ENCODE results near the gene FAM20C. TPM values are rescaled to one million over a fixed set of nuclear protein-coding genes. Genes with fewer than 3 reads are reported as not detected.

FAM20C gene
- total RNA-seq, 4 donors from 2014 or later, result 43.0 to 112 (median 44.0) TPM

GRCh38 chr7:189719-190118, 2.7 kb upstream of the FAM20C start:
- Histone ChIP-seq H3K27me3 (no peaks in the 10 kb centered on the region), H3K9me3 (peaks cover 0 to 12% (median 0%) of the 10 kb centered on the region in 4 donors), H3K4me3 (no peak overlapping the region), H3K27ac (no peak overlapping the region), H3K36me3 (no peaks in the 10 kb centered on the region), H3K4me1 (peaks cover 0 to 30% (median 6%) of the 10 kb centered on the region in 4 donors)
- no peak for DNase-seq (ENCODE audit: low spot score in 2 of 2)
- TF ChIP-seq POLR2A (IDR thresholded peaks at IDR 0.05) (no peak), EP300 (IDR thresholded peaks at IDR 0.05) (no peak)
- TF ChIP-seq, protein P1, sequence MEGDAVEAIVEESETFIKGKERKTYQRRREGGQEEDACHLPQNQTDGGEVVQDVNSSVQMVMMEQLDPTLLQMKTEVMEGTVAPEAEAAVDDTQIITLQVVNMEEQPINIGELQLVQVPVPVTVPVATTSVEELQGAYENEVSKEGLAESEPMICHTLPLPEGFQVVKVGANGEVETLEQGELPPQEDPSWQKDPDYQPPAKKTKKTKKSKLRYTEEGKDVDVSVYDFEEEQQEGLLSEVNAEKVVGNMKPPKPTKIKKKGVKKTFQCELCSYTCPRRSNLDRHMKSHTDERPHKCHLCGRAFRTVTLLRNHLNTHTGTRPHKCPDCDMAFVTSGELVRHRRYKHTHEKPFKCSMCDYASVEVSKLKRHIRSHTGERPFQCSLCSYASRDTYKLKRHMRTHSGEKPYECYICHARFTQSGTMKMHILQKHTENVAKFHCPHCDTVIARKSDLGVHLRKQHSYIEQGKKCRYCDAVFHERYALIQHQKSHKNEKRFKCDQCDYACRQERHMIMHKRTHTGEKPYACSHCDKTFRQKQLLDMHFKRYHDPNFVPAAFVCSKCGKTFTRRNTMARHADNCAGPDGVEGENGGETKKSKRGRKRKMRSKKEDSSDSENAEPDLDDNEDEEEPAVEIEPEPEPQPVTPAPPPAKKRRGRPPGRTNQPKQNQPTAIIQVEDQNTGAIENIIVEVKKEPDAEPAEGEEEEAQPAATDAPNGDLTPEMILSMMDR (IDR thresholded peaks at IDR 0.05), result no peak
- WGBS, 2 donors, result 69 to 98% methylated on average over 4 of the region's 4 CpGs

DNA sequence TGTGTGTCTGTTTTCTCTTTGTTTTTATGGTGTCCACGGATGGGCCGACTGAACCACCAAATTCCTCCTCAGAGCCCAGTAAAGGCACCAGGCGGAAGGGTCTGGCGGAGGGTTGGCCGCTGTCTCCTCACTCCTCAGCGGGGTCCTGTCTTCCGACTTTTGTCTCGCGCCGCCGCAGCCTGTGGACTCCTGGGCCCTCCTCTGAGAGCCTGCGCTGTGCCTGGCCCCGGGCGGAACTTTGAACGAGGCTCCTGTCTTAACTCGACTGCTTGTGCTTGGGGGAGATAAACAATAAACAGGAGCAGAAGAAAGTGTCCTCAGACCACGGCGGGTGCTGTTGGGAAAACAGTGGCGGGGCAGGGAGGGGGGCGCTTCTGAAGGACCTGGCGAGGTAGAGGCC, 2.2 kb upstream of the FAM20C start:
- peak overlapping the region in 2 of 4 donors; percentile 17 to 94 for H3K27ac ChIP-seq
- TF ChIP-seq, protein P1 (IDR thresholded peaks at IDR 0.05), result no peak
- no peak for TF ChIP-seq EP300 (IDR thresholded peaks at IDR 0.05)
- no peak for TF ChIP-seq POLR2A (IDR thresholded peaks at IDR 0.05)
- H3K27me3 ChIP-seq, result no peaks in the 10 kb centered on the region
- H3K4me1 ChIP-seq, result peaks cover 0 to 32% (median 11%) of the 10 kb centered on the region in 4 donors
- no peak for DNase-seq (ENCODE audit: low spot score in 2 of 2)
- WGBS, 2 donors, result 80 to 89% methylated on average over 21 of the region's 21 CpGs
- H3K4me3 ChIP-seq, result no peak overlapping the region
- H3K36me3 ChIP-seq, result peaks cover 0 to under 1% (median 0%) of the 10 kb centered on the region in 3 donors
- peaks cover 0 to 12% (median 0%) of the 10 kb centered on the region in 4 donors for H3K9me3 ChIP-seq

GRCh38 chr7:191105-191980, 1.0 kb upstream of the FAM20C start:
- Histone ChIP-seq H3K4me3 (peak overlapping the region; percentile 49 to 76 (median 60)), H3K4me1 (peaks cover 0 to 43% (median 20%) of the 10 kb centered on the region in 4 donors), H3K9me3 (peaks cover 0 to 12% (median 0%) of the 10 kb centered on the region in 4 donors), H3K36me3 (peaks cover 0 to 12% (median 2%) of the 10 kb centered on the region in 3 donors), H3K27ac (peak overlapping the region; percentile 68 to 95 (median 90)), H3K27me3 (no peaks in the 10 kb centered on the region)
- WGBS, 2 donors, result 17 to 25% methylated on average over 20 to 22 of the region's 34 CpGs
- TF ChIP-seq, protein P1 (IDR thresholded peaks at IDR 0.05), result no peak
- TF ChIP-seq EP300 (IDR thresholded peaks at IDR 0.05) (peak in 1 of 2 donors; percentile 14), POLR2A (IDR thresholded peaks at IDR 0.05) (no peak)
- peak in 1 of 2 donors; percentile 37 for DNase-seq (ENCODE audit: low spot score in 2 of 2)

DNA sequence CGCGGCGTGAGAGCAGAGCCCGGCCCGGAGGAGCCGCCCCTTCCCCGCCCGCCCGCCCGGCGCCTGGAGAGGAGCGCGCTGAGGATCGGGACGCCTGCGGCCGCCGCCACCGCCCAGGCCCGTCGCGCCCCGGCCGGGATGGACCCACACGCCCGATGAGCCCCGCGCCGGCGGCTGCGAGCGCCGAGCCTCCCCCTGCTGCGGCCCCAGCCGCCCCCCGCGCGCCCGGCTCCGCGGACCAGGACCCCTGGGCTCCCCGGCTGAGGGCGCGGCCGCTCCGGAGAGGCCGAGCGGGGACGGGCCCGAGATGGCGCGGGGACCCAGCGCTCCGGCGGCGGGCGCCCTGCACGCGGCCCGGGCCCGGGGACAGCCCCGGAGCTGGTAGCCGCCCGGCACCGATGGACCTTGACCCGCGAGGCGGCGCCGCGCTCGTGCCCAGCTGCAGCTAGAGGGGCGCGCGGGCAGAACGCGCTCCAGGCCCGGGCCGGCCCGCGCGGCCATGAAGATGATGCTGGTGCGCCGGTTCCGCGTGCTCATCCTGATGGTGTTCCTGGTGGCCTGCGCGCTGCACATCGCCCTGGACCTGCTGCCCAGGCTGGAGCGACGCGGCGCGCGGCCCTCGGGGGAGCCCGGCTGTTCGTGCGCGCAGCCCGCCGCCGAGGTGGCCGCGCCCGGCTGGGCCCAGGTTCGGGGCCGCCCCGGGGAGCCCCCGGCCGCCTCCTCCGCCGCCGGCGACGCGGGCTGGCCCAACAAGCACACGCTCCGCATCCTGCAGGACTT, 520 bp downstream of the FAM20C start:
- WGBS, 2 donors, result 0% methylated on average over 5 to 36 of the region's 119 CpGs
- H3K4me3 ChIP-seq, result peak overlapping the region; percentile 49 to 84 (median 66)
- H3K36me3 ChIP-seq, result peaks cover 4 to 28% (median 5%) of the 10 kb centered on the region in 3 donors
- no peak for DNase-seq (ENCODE audit: low spot score in 2 of 2)
- no peaks in the 10 kb centered on the region for H3K27me3 ChIP-seq
- H3K9me3 ChIP-seq, result peaks cover 0 to 8% (median 0%) of the 10 kb centered on the region in 4 donors
- TF ChIP-seq POLR2A (IDR thresholded peaks at IDR 0.05) (no peak), EP300 (IDR thresholded peaks at IDR 0.05) (no peak)
- TF ChIP-seq, protein P1 (IDR thresholded peaks at IDR 0.05), result no peak
- H3K4me1 ChIP-seq, result peaks cover 0 to 59% (median 21%) of the 10 kb centered on the region in 4 donors
- peak overlapping the region; percentile 68 to 95 (median 90) for H3K27ac ChIP-seq
